ENCODE measurements around the gene ISG15. TPM values are rescaled to one million over a fixed set of nuclear protein-coding genes. Genes with fewer than 3 reads are reported as not detected.

The ISG15 gene
- total and polyA plus RNA-seq, 9 of the 15 experiments (the other 6 are each of a cell fraction or from before 2014, with no cell fraction given) = 0.40 to 58.3 (median 12.2) TPM

- FAIRE-seq (peak; percentile 6), ATAC-seq (no peak), DNase-seq (ENCODE audit: extremely low read depth in 1 of 4, low spot score in 3 of 4) (peak in 3 of 4 experiments; percentile 55 to 82 (median 60))
- H3K4me2 ChIP-seq (ENCODE audit: insufficient read depth, low read length) = peak overlapping the region; percentile 70
- H4K20me1 ChIP-seq (replicated peaks; ENCODE audit: control insufficient read depth, insufficient read depth, low read length) = no peaks in the 10 kb centered on the region
- peak overlapping the region in 1 of 2 experiments; percentile 88; a peak in 3 of 4 replicates for H3K9ac ChIP-seq (ENCODE audit: insufficient read depth in 1 of 2, low read depth in 2 of 2, low read length in 2 of 2)
- H3K36me3 ChIP-seq (ENCODE audit: control insufficient read depth, insufficient read depth, low read length) = no peaks in the 10 kb centered on the region
- H3K9me3 ChIP-seq (replicated peaks; ENCODE audit: control insufficient read depth, insufficient read depth, low read depth, low read length) = no peaks in the 10 kb centered on the region
- H3K9me1 ChIP-seq (ENCODE audit: control insufficient read depth, insufficient read depth, low read length) = no peaks in the 10 kb centered on the region
- no peak overlapping the region for H3K27ac ChIP-seq (ENCODE audit: extremely low read depth, low read depth, low read length)
- ChIA-PET CTCF (ENCODE audit: low intra/inter-chr PET ratio) (interaction anchor here (0.7 kb wide), 1 partner anchor 155 kb away, joined by 3 read pairs; no protein-coding TSS in a partner anchor), POLR2A (interaction anchor here (0.7 to 1.0 kb wide), 2 partner anchors 10 to 40 kb away, joined by 3 read pairs; no protein-coding TSS in a partner anchor)
- H3K27me3 ChIP-seq (ENCODE audit: control insufficient read depth in 2 of 2, insufficient read depth in 2 of 2, low read length in 2 of 2) = no peaks in the 10 kb centered on the region
- no TSS peak for BruUV-seq (replicated peaks)
- WGBS (ENCODE audit: insufficient coverage, low coverage, missing lambda C conversion rate) = 45% methylated on average over 13 of the region's 18 CpGs
- in situ Hi-C loops (cut with MboI) = loop anchor here (10.0 kb wide), 1 partner anchor 77 kb away; the partner anchor contains the start of gene PERM1
- intact Hi-C loops (cut with micrococcal nuclease) = loop anchor here (1.0 to 5.0 kb wide), 4 partner anchors 29 to 140 kb away; partner anchors contain the start of genes AGRN, HES4 and SAMD11
- no peaks in the 10 kb centered on the region for H3K79me2 ChIP-seq (ENCODE audit: control insufficient read depth, insufficient read depth, low read length)
- H3K4me1 ChIP-seq (replicated peaks in 1 of 2; ENCODE audit: control insufficient read depth in 2 of 2, insufficient read depth in 2 of 2, low read length in 2 of 2) = peaks cover 57 to 79% of the 10 kb centered on the region in 2 experiments
- H2AFZ ChIP-seq (ENCODE audit: low read depth, low read length) = peak overlapping the region; percentile 57
- H3K4me3 ChIP-seq = peak overlapping the region; percentile 29; the same call in 1 of the 2 replicates
- no peak for TF ChIP-seq GABPA (tag; conservative IDR thresholded peaks at IDR 0.05; ENCODE audit: low read depth)
- no peak for TF ChIP-seq MTF1 (CRISPR knock-in tag; IDR thresholded peaks at IDR 0.05; ENCODE audit: borderline replicate concordance)
- no peak for TF ChIP-seq MAFG (tag; conservative IDR thresholded peaks at IDR 0.05)
- no peak for TF ChIP-seq GTF2E2 (tag; IDR thresholded peaks at IDR 0.05)
- TF ChIP-seq LCOR (CRISPR knock-in tag; IDR thresholded peaks at IDR 0.05) = no peak
- no peak for TF ChIP-seq NFE2 (IDR thresholded peaks at IDR 0.05; ENCODE audit: low read depth)
- 0 out of 2 replicates have a peak, but pooled peaks have one; percentile 15 for TF ChIP-seq ARID4B (CRISPR knock-in tag; IDR thresholded peaks at IDR 0.05)
- TF ChIP-seq NR2C1 (IDR thresholded peaks at IDR 0.05) = no peak
- TF ChIP-seq NR2C1 (tag; IDR thresholded peaks at IDR 0.05) = no peak
- TF ChIP-seq ZNF3 (CRISPR knock-in tag; IDR thresholded peaks at IDR 0.05) = no peak
- TF ChIP-seq PKNOX1 (IDR thresholded peaks at IDR 0.05) = peak; percentile 49
- peak; percentile 18; the same call in 1 of the 2 replicates for TF ChIP-seq ZFX (CRISPR knock-in tag; IDR thresholded peaks at IDR 0.05)
- peak; percentile 31; the same call in 1 of the 2 replicates for TF ChIP-seq TFAP4 (CRISPR knock-in tag; IDR thresholded peaks at IDR 0.05; ENCODE audit: borderline replicate concordance)
- no peak for TF ChIP-seq ELK1 (CRISPR knock-in tag; IDR thresholded peaks at IDR 0.05)
Measured at GRCh38 chr1:1061682-1062345, 48.5 kb downstream of the ISG15 start.
